GM18909 (cell line): Measurements from ENCODE around the gene MSH4.
"Not testable (repeated sequence)": the region's sequence is repeated elsewhere in the genome, so short reads cannot be mapped to it uniquely, and the experiment has no call there.

ENCODE experiments used
- ATAC-seq: cut with Tn5 transposase; IDR thresholded peaks from one replicate; pipeline ENCODE4 v1.9.1; 2021; ENCODE audit warnings: mild to moderate bottlenecking; ENCODE audit not compliant: unreplicated experiment, poor library complexity

Gene MSH4

DNA sequence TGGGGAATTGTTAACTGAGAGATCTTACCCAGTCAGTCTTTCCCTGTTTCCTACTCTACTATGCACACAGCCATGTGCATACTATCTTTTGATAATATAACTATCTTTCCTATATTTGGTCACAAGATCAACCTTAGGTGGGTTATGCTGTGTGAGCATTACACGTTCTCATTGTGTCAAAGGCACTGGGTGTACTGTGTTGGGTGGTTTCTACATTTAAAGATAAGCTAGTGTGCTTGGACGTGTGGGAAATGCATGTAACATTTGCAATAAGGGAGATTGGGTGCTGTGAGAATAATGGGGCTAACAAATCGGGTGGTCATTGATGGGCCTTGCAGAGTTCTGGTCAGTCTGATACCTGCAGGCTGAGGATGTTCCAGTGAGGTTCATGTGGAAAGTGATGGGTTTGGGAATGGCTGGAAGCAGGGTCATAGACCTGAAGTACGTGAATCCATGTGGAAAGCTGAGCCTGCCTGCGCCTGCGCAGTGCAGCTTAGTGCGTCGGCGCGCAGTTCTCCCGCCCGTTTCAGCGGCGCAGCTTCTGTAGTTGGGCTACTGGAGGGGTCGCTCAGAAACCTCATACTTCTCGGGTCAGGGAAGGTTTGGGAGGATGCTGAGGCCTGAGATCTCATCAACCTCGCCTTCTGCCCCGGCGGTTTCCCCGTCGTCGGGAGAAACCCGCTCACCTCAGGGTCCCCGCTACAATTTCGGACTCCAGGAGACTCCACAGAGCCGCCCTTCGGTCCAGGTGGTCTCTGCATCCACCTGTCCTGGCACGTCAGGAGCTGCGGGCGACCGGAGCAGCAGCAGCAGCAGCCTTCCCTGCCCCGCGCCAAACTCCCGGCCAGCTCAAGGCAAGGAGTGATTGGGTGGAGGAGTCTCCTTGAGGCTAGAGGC lies at the start of gene MSH4:
Gene MSH4, plus strand, starts transcription at position 507 of the 897 bp plus-strand sequence. Its CDS starts 104 bp downstream, at position 611.
- ATAC-seq = no peak

DNA sequence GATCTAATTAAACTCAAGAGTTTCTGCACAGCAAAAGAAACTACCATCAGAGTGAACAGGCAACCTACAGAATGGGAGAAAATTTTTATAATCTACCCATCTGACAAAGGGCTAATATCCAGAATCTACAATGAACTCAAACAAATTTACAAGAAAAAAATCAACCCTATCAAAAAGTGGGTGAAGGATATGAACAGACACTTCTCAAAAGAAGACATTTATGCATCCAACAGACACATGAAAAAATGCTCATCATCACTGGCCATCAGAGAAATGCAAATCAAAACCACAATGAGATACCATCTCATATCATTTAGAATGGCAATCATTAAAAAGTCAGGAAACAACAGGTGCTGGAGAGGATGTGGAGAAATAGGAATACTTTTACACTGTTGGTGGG lies 39.5 kb upstream of the MSH4 start:
- not testable (repeated sequence) for ATAC-seq

DNA sequence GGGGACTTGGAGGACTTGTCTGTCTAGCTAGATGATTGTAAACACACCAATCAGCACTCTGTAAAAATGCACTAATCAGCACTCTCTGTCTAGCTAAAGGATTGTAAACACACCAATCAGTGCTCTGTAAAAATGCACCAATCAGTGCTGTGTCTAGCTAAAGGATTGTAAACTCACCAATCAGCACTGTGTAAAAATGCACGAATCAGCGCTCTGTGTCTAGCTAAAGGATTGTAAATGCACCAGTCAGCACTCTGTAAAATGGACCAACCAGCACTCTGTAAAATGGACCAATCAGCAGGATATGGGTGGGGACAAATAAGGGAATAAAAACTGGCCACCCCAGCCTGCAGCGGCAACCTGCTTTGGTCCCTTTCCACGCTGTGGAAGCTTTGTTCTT lies 38.1 kb upstream of the MSH4 start:
- not testable (repeated sequence) for ATAC-seq

DNA sequence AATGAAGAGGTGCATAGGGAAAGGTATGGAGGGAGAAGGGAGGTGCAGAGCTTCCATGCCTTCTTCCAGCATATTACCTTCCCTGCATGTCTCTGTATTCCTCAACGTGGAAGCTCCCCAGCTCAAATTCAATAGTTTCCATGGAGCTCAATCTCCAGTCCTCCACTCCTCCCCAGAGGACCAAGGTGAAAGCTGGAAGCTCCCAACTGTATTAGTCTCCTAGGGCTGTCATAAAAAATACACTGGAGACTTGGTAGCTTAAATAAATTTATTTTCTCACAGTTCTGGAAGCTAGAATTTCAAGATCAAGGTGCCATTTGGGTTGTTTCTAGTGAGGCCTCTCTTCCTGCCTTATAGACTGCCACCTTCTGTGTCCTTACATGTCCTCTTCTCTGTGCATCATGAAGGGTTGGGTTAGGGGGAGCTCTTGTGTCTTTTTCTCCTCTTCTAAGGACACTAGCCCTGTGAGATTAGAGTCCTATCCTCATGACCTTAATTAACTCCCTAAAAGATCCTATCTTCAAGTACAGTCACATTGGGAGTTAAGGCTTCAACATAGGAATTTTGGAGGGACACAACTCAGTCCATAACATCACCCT lies 32.5 kb upstream of the MSH4 start:
- ATAC-seq = no peak

DNA sequence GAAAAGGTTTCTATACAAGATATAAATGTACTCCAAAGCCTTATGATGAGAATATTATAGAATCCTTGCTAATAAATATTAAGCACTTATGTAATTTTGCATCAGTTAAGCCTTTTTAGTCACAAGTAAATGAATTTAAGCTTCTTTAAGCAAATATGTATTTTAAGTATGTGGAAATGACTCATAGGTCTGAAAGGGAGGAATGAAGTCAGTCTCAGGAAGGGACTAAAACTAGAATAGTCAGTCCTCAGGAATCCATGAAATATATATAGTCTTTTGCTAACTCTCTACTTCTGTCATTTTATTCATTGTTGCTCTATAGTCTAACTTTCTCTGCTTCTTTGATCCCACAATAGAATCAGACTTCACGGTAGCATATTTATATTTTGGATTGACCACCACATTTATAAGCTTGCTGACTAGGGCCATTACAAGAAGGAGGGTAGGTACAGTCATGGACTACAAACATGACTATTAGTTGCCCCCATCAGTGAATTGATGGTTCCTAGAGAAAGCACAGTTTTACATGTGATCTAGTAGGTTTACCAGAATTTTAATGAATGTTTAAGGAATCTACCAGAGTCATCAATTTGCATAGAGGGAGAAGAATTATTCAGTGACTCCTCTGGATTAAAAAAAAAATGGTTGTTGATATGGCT lies 30.9 kb upstream of the MSH4 start:
- ATAC-seq = no peak

DNA sequence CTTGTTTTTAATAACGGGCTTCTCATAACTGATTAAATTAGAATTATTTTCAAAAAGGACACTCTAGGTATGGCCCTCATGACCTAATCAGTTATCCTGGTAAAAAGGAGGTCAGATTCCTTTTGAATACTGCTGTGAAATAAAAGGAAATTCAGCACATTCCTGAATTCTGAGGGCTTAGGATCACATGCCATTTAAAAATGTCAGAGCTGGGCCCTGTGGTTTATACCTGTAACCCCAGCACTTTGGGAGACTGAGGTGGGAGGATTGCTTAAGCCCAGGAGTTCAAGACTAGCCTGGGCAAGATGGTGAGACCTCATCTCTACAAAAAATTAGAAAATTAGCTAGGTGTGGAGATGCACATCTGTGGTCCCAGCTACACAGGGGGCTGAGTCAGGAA lies 28.7 kb upstream of the MSH4 start:
- ATAC-seq = no peak

DNA sequence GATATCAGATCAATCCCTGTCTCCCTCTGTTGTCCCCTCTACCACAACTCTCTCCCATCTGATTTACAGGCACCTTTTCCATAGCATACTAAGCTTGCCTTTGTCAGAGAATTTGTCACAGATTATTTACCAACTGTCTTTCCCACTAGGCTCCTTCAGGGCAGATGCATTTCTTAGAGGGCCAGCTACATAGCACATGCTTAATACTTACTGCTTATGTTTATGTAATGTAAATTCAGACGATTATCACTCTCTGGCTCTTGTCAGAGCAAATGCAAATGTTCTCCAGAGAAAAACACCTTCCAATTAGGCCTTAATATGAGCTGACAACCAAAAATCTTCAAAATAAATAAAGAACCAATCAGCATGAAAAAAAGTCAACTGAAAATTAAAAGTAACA lies 25.9 kb upstream of the MSH4 start:
- ATAC-seq = no peak

DNA sequence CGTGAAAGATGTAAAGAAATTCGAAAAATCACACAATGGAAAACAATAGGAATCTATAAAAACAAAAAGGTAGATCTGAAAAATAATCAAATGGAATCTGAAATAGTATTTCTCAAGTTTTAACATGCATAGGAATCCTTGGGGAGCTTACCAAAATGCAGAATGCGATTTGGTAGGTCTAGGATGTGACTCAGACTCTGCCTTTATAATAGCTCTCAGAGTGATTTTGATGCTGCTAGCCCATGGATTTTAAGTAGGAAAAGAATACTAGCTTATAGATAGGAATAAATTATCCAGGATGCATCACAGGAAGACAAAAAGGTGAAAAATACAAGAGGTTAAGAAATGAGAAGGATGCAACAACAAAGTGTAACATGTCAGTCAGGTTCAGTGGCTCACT lies 24.7 kb upstream of the MSH4 start:
- no peak for ATAC-seq

DNA sequence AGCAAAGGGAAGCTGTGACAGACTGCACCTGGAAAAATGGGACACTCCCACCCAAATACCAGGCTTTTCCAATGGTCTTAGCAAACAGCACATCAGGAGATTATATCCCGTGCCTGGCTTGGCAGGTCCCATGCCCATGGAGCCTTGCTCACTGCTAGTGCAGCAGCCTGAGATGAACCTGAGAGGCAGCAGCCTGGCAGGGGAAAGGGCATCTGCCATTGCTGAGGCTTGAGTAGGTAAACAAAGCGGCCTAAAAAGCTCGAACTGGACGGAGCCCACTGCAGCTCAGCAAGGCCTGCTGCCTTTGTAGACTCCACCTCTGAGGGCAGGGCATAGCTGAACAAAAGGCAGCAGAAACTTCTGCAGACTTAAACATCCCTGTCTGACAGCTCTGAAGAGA lies 18.9 kb upstream of the MSH4 start:
- not testable (repeated sequence) for ATAC-seq

DNA sequence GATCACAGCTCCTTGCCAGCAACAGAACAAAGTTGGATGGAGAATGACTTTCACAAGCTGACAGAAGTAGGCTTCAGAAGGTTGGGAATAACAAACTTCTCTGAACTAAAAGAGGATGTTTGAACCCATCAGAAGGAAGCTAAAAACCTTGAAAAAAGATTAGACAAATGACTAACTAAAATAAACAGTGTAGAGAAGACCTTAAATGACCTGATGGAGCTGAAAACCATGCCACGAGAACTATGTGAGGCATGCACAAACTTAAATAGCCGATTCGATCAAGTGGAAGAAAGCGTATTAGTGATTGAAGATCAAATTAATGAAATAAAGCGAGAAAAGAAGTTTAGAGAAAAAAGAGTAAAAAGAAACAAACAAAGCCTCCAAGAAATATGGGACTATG lies 18.0 kb upstream of the MSH4 start:
- ATAC-seq = not testable (repeated sequence)

DNA sequence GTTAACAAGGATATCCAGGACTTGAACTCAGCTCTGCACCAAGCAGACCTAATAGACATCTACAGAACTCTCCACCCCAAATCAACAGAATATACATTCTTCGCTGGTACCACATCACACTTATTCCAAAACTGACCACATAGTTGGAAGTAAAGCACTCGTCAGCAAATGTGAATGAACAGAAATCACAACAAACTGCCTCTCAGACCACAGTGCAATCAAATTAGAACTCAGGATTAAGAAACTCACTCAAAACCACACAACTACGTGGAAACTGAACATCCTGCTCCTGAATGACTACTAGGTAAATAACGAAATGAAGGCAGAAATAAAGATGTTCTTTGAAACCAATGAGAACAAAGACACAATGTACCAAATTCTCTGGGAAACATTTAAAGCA lies 16.5 kb upstream of the MSH4 start:
- ATAC-seq = not testable (repeated sequence)

DNA sequence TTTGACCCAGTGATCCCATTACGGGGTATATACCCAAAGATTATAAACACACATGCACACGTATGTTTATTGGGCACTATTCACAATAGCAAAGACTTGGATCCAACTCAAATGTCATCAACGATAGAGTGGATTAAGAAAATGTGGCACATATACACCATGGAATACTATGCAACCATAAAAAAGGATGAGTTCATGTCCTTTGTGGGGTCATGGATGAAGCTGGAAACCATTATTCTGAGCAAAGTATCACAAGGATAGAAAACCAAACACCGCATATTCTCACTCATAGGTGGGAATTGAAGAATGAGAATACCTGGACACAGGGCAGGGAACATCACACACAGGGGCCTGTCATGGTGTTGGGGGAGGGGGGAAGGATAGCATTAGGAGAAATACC lies 12.8 kb upstream of the MSH4 start:
- ATAC-seq = not testable (repeated sequence)

DNA sequence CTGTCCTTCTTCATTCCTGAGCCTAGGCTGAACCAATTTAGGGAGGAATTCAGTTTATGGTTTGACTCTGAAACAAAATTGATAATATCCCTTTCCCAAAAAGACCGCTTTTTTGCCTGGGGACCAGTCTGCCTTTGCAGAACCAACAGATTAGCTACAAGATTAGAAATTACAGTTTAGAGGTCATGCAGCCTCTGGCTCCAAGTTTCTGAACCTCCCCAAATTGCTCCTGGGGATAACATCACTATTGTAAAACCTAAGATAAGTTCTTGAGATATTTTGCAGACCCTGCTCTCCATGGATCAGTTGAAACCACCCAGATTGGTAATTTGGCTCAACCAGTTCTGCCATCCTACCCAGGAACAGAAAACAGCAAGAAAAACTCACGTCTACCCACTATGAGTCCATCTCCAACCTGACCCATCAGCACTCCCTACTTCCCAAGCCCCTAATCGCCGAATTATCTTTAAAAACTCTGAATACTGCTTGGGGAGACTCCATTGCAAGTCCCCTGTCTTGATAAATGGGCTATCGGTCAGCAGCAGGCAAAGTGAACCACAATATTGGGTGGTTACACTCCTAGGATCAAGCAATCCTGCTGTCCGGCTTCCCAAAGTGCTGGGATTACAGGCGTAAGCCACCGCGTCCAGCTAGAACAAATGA lies 11.2 kb upstream of the MSH4 start:
- peak; percentile 27 for ATAC-seq

DNA sequence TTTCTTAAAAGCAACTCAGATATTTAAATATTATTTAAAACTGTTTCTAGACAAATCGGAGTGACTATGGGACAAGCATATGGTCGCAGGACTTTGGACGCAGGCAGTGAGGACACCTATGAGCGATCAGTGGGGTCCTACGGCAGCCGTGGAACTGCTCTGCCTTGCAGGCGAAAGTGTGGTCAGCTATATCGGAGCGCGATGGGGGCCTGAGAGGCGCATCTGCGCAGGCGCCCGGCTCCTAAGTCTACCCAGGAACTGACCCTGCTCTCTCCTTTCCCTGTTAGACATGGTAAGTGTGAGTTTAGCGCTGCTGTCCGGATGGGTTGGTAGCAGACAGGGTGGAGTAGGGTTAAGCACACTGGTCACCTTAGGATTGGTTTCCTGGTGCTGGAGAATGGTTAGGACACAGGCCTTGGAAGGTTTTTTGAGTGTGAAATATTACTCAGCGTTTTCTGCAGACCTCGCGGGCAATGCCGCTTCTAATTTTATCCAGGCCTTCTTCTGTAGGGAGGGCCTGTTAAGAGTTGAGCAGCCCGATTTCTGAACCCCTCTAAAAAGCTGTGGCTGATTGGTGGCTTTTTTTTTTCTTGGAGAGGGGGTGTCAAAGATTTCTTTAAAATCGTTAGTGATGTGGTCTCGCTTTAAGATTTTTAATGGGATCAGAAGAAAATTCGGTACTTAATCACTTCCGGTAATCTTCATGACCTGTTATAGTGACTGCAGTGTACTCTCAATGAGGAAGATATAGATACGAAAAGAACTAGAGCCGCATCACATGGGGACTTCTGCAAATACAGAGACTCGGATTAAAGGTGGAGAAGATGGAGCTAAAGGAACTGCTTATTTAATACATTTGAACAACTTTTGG lies 10.5 kb upstream of the MSH4 start, which contains the start of gene RABGGTB:
Gene RABGGTB, plus strand, starts transcription at position 274 of the 871 bp plus-strand sequence. Its CDS starts 16 bp downstream, at position 290.
- ATAC-seq = peak; percentile 78

DNA sequence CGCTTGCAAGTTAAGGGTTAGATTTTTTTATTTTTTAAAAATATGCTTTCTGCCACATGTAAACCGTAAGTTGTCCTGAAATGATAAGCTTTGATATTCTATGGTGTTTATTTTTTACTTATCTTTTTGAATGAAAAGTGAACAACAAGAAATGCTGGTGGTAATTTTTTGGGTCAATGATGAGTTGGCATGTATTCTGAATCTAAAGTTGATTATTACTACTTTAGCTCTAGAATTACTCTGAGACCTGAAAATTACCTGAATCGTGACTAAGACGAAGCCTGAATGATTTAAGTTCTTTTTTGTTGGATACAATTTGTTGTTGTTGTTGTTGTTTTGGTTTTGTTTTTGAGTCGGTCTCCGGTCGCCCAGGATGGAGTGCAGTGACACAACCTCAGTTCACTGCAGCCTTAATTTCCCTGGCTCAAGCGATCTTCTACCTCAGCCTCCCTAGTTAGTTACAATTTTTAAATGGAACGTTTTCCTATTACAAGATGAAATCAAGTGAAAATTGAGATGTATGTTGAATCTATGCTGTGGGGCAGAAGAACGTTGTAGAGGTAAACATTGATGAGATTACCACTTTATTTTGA lies 9.7 kb upstream of the MSH4 start:
- ATAC-seq = no peak

DNA sequence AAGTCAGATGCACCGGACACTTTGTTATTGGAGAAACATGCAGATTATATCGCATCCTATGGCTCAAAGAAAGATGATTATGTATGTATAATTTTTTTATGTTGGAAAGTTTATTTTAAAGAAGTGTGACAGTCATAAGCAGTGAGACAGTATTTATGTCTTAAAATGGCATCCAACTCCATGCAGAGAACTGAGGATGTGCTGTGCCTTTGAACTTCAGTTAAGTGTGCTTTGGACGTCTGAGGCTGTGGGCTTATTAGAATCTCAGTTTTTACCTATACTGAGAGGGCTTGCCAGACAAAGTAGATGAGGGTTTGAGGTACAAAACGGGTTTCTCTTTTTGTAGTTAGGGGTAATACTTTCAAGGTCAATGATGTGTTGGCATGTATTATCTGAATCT lies 9.2 kb upstream of the MSH4 start:
- ATAC-seq = no peak

DNA sequence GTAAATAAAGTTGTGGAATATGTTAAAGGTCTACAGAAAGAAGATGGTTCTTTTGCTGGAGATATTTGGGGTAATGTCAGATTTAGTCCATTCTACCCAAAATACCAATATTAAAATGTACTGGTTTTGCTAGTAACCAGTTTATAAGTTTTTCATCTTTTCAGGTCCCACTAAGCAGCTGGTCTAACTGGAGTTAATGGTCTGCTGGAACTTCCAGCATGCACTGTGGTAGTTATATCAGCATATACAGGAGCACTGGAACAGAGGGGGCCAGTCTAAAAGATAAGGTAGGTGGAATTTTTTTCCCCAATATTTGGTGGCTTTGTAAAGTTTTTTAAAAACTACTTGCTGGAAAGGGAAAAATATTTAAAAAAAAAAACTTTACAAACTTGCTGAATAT lies 6.7 kb upstream of the MSH4 start:
- ATAC-seq = no peak

DNA sequence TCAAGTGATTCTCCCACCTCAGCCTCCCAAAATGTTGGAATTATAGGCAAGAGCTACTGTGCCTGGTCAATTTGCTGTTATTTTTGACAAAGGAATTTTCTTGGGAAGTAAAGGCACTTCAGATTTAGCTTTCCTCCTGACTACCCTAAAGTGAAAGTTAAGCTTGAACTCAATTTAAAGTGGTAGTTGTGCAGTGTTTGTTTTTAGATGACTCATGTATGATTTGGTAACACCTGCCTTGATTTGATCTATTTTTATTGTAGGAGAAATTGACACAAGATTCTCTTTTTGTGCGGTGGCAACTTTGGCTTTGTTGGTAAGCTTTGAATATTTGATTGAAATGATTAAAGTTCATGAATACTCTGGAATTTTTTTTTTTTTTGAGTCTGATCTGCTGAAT lies 5.7 kb upstream of the MSH4 start:
- ATAC-seq = no peak

DNA sequence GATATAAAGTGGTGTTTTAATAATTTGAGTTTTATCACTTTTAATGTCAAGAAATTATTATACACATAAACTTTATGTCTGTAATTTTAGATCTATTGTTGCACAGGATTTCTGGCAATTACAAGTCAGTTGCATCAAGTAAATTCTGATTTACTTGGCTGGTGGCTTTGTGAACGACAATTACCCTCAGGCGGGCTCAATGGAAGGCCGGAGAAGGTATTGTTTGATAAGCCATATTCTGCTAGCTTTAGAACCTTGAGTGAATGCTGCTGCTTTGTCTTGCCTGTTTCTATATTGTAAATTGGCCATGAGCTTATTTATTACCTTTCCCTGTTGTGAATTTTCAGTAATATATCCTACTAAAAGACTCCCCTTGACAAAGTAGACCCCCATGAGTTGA lies 4.6 kb upstream of the MSH4 start:
- ATAC-seq = no peak
